HepG2 (cell line): Measurements from ENCODE around the gene NKX2-3. TPM values are rescaled to one million over a fixed set of nuclear protein-coding genes. Genes with fewer than 3 reads are reported as not detected.

Source experiments
- ATAC-seq: fragments of 200-7000 bp; cut with Tn5 transposase; 3 replicates; pipeline ENCODE4 v1.9.1; 2020; ENCODE audit warnings: mild to moderate bottlenecking, moderate library complexity
- BruUV-seq: library from RNA; stranded (reverse); fragments of 400-500 nt; replicated peaks from 2 replicates; lab custom pipeline; 2021; lab: Mats Ljungman, UMichigan
- CTCF ChIA-PET: fragments of 300-600 bp; formaldehyde crosslinking; extraction: SDS; loops from one replicate; lab custom pipeline; 2021; ENCODE audit warnings: low total read pairs, inconsistent platforms, low intra/inter-chr PET ratio; lab: Yijun Ruan, JAX
- POLR2A ChIA-PET: fragments of 350-600 bp; sonication (Branson Sonifier 250); formaldehyde crosslinking; loops from one replicate; lab custom pipeline; 2020; ENCODE audit warnings: antibody characterized with exemption, inconsistent platforms; lab: Yijun Ruan, JAX
- DNase-seq: peaks from one replicate; pipeline ENCODE4 v3.0.0-alpha.2; 2015; ENCODE audit warnings: low spot score
- FAIRE-seq: peaks from 3 replicates; lab custom pipeline; 2011; peaks lifted over from hg19 to GRCh38; lab: Jason Lieb, UNC
- H2AFZ ChIP-seq: one replicate; pipeline ENCODE4 v1.6.1; 2011; ENCODE audit warnings: low read length, inconsistent platforms
- H3K27ac ChIP-seq: fragments of 300-600 bp; 3 replicates; pipeline ENCODE4 v1.8.0; 2011; ENCODE audit warnings: mixed run types, mild to moderate bottlenecking, mixed read lengths, low read length, inconsistent platforms; ENCODE audit not compliant: insufficient read depth; ENCODE audit errors: extremely low read length
- H3K27me3 ChIP-seq, 2 experiments: fragments of 200-600 bp in 1 of 2; 2 replicates in 1 of 2; 3 replicates in 1 of 2; pipeline versions ENCODE4 v1.6.0 to v1.8.0; 2011; ENCODE audit warnings: low read length in 2 of 2, mild to moderate bottlenecking in 2 of 2, moderate library complexity in 2 of 2, inconsistent platforms in 1 of 2; ENCODE audit not compliant: insufficient read depth in 2 of 2, control insufficient read depth in 1 of 2
- H3K36me3 ChIP-seq, 2 experiments: fragments of 200-600 bp in 1 of 2; replicated peaks in 1 of 2; 2 replicates in 1 of 2; 3 replicates in 1 of 2; pipeline versions ENCODE4 v1.5.1 to v1.8.0; 2011; ENCODE audit warnings: low read length in 2 of 2, inconsistent platforms in 1 of 2; ENCODE audit not compliant: insufficient read depth in 2 of 2, control insufficient read depth in 1 of 2
- H3K4me1 ChIP-seq: 2 replicates; pipeline ENCODE4 v1.5.1; 2012; ENCODE audit warnings: low read length, inconsistent platforms; ENCODE audit not compliant: insufficient read depth
- H3K4me2 ChIP-seq: 2 replicates; pipeline ENCODE4 v1.6.0; 2011; ENCODE audit warnings: low read depth, low read length, inconsistent platforms
- H3K4me3 ChIP-seq, 3 experiments: fragments of 200-600 bp in 1 of 3; sonication (generic), shearing (Covaris generic) in 1 of 3; replicated peaks in 1 of 3; 2 replicates each; pipeline ENCODE4 v1.5.1; 2011 to 2016; ENCODE audit warnings: low read length in 3 of 3, inconsistent platforms in 2 of 3, low read depth in 2 of 3, mild to moderate bottlenecking in 2 of 3, control low read depth in 1 of 3, mixed read lengths in 1 of 3; ENCODE audit not compliant: insufficient read depth in 1 of 3
- H3K79me2 ChIP-seq: one replicate; pipeline ENCODE4 v1.6.1; 2011; ENCODE audit warnings: low read length, inconsistent platforms; ENCODE audit not compliant: insufficient read depth
- H3K9ac ChIP-seq: 2 replicates; pipeline ENCODE4 v1.6.0; 2011; ENCODE audit warnings: mild to moderate bottlenecking, low read depth, low read length, inconsistent platforms; ENCODE audit not compliant: insufficient read depth
- H3K9me3 ChIP-seq: 2 replicates; pipeline ENCODE4 v1.5.1; 2012; ENCODE audit warnings: mild to moderate bottlenecking, low read length
- H4K20me1 ChIP-seq: 2 replicates; pipeline ENCODE4 v1.6.0; 2011; ENCODE audit warnings: inconsistent platforms, mild to moderate bottlenecking, low read length, moderate library complexity; ENCODE audit not compliant: insufficient read depth
- CC2D1A ChIP-seq: sonication (generic); formaldehyde crosslinking; IDR thresholded peaks from 2 replicates; pipeline ENCODE4 v1.8.1; 2023; ENCODE audit warnings: mild to moderate bottlenecking, missing genetic modification reagents
- CEBPB ChIP-seq: IDR thresholded peaks from 2 replicates; pipeline ENCODE4 v1.6.1; 2011; ENCODE audit warnings: low read depth, low read length, improper control_type of control experiment, borderline replicate concordance
- DPF2 ChIP-seq: sonication (generic); formaldehyde crosslinking; IDR thresholded peaks from 2 replicates; pipeline ENCODE4 v1.4.0; 2020; ENCODE audit warnings: mild to moderate bottlenecking, low read depth, missing genetic modification reagents, borderline replicate concordance
- KDM1A ChIP-seq: IDR thresholded peaks from 2 replicates; pipeline ENCODE4 v1.6.1; 2016; ENCODE audit warnings: missing compliant biosample characterization
- RBFOX2 ChIP-seq: fragments of 200-400 bp; formaldehyde crosslinking; IDR thresholded peaks from 2 replicates; pipeline ENCODE4 v1.6.1; 2017; ENCODE audit warnings: low read depth, mild to moderate bottlenecking, low read length
- SYNCRIP ChIP-seq: fragments of 200-400 bp; formaldehyde crosslinking; IDR thresholded peaks from 2 replicates; pipeline ENCODE4 v1.6.1; 2018; ENCODE audit warnings: mild to moderate bottlenecking, low read depth, low read length; ENCODE audit not compliant: insufficient read depth
- ZBTB33 ChIP-seq: sonication (generic); formaldehyde crosslinking; IDR thresholded peaks from 2 replicates; pipeline ENCODE4 v1.4.0; 2020; ENCODE audit warnings: missing genetic modification reagents
- ZFX ChIP-seq: sonication (generic); formaldehyde crosslinking; IDR thresholded peaks from 2 replicates; pipeline ENCODE4 v1.4.0; 2020; ENCODE audit warnings: mild to moderate bottlenecking, low read depth, missing genetic modification reagents, moderate library complexity
- ZNF235 ChIP-seq: sonication (generic); formaldehyde crosslinking; IDR thresholded peaks from 2 replicates; pipeline ENCODE4 v1.8.1; 2023; ENCODE audit warnings: mild to moderate bottlenecking, missing genetic modification reagents, borderline replicate concordance
- ZNF563 ChIP-seq: sonication (generic); formaldehyde crosslinking; IDR thresholded peaks from 2 replicates; pipeline ENCODE4 v1.8.0; 2022; ENCODE audit warnings: mild to moderate bottlenecking, moderate library complexity, missing genetic modification reagents
- ZNF773 ChIP-seq: sonication (generic); formaldehyde crosslinking; IDR thresholded peaks from 2 replicates; pipeline ENCODE4 v1.4.0; 2020; ENCODE audit warnings: missing genetic modification reagents, borderline replicate concordance
- WGBS: methylation state at CpG from one replicate; pipeline ENCODE4 v1.1.6; 2017; ENCODE audit warnings: low lambda C conversion rate; 5-methylcytosine and 5-hydroxymethylcytosine counted together
- in situ Hi-C: cut with HindIII; loops from 2 replicates; pipeline ENCODE4 v1.10.0; 2017; ENCODE audit warnings: low pct_unique_long_range_greater_than_20kb; ENCODE audit not compliant: extremely low pct_ligation_motif_present
- intact Hi-C: fragments of 100-400 bp; cut with micrococcal nuclease; formaldehyde crosslinking; loops from one replicate; pipeline ENCODE4 v1.10.0; 2022; ENCODE audit not compliant: unreplicated experiment
- polyA plus RNA-seq, 8 experiments: library from polyadenylated mRNA; depleted of rRNA in 3 of 8; stranded (reverse) in 7 of 8; unstranded in 1 of 8; fragments of >200 nt; fragmentation: Illumina TruSeq in 4 of 8; extraction: Trizol in 4 of 8; gene quantifications; 2 replicates each; pipeline versions ENCODE4 v1.2.1 to v1.2.3, GENCODE V29; 2011 to 2016; ENCODE audit warnings: low read depth in 4 of 8, missing spikeins in 1 of 8, mixed read lengths in 1 of 8; ENCODE audit not compliant: insufficient read depth in 1 of 8
- total RNA-seq, 5 experiments: library from RNA; depleted of rRNA; stranded (reverse); fragments of >200 nt; fragmentation: Illumina TruSeq; extraction: Trizol; gene quantifications; 2 replicates each; pipeline ENCODE4 v1.2.3, GENCODE V29; 2016; ENCODE audit warnings: low read depth in 1 of 5
- TF ChIP-seq, protein P1 (sequence below): sonication (generic); formaldehyde crosslinking; IDR thresholded peaks from 2 replicates; pipeline ENCODE4 v1.4.0; 2020; ENCODE audit warnings: missing genetic modification reagents, borderline replicate concordance
- TF ChIP-seq, protein P2 (sequence below): sonication (generic); formaldehyde crosslinking; IDR thresholded peaks from 2 replicates; pipeline ENCODE4 v1.4.0; 2020; ENCODE audit warnings: missing genetic modification reagents

The NKX2-3 gene
- total and polyA plus RNA-seq, 2 of the 13 experiments (the other 11 are each of a cell fraction or from before 2014, with no cell fraction given): not detected

- Histone ChIP-seq H3K36me3 (no peaks in the 10 kb centered on the region), H3K4me3 (no peak overlapping the region), H3K9me3 (no peaks in the 10 kb centered on the region), H3K4me2 (no peak overlapping the region), H3K79me2 (no peaks in the 10 kb centered on the region), H3K4me1 (no peaks in the 10 kb centered on the region), H2AFZ (no peak overlapping the region), H3K9ac (no peak overlapping the region), H3K27me3 (peaks cover 18 to 90% of the 10 kb centered on the region in 2 experiments), H3K27ac (no peak overlapping the region), H4K20me1 (0 out of 2 replicates have a peak, but pooled peaks cover 2% of the 10 kb centered on the region)
- ATAC-seq (no peak), FAIRE-seq (no peak), DNase-seq (no peak)
- TF ChIP-seq ZNF773 (no peak), ZBTB33 (CRISPR knock-in tag) (no peak), CC2D1A (CRISPR knock-in tag) (no peak), ZNF563 (CRISPR knock-in tag) (no peak), SYNCRIP (no peak), ZNF235 (CRISPR knock-in tag) (no peak), KDM1A (CRISPR knock-in tag) (no peak), DPF2 (CRISPR knock-in tag) (no peak), ZFX (CRISPR knock-in tag) (no peak), RBFOX2 (no peak), CEBPB (no peak)
- TF ChIP-seq, protein P1, sequence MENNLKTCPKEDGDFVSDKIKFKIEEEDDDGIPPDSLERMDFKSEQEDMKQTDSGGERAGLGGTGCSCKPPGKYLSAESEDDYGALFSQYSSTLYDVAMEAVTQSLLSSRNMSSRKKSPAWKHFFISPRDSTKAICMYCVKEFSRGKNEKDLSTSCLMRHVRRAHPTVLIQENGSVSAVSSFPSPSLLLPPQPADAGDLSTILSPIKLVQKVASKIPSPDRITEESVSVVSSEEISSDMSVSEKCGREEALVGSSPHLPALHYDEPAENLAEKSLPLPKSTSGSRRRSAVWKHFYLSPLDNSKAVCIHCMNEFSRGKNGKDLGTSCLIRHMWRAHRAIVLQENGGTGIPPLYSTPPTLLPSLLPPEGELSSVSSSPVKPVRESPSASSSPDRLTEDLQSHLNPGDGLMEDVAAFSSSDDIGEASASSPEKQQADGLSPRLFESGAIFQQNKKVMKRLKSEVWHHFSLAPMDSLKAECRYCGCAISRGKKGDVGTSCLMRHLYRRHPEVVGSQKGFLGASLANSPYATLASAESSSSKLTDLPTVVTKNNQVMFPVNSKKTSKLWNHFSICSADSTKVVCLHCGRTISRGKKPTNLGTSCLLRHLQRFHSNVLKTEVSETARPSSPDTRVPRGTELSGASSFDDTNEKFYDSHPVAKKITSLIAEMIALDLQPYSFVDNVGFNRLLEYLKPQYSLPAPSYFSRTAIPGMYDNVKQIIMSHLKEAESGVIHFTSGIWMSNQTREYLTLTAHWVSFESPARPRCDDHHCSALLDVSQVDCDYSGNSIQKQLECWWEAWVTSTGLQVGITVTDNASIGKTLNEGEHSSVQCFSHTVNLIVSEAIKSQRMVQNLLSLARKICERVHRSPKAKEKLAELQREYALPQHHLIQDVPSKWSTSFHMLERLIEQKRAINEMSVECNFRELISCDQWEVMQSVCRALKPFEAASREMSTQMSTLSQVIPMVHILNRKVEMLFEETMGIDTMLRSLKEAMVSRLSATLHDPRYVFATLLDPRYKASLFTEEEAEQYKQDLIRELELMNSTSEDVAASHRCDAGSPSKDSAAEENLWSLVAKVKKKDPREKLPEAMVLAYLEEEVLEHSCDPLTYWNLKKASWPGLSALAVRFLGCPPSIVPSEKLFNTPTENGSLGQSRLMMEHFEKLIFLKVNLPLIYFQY: no peak
- TF ChIP-seq, protein P2, sequence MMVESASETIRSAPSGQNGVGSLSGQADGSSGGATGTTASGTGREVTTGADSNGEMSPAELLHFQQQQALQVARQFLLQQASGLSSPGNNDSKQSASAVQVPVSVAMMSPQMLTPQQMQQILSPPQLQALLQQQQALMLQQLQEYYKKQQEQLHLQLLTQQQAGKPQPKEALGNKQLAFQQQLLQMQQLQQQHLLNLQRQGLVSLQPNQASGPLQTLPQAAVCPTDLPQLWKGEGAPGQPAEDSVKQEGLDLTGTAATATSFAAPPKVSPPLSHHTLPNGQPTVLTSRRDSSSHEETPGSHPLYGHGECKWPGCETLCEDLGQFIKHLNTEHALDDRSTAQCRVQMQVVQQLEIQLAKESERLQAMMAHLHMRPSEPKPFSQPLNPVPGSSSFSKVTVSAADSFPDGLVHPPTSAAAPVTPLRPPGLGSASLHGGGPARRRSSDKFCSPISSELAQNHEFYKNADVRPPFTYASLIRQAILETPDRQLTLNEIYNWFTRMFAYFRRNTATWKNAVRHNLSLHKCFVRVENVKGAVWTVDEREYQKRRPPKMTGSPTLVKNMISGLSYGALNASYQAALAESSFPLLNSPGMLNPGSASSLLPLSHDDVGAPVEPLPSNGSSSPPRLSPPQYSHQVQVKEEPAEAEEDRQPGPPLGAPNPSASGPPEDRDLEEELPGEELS (CRISPR knock-in tag): no peak
- ChIA-PET POLR2A (no interaction called here), CTCF (no interaction called here)
- 51% methylated on average over 36 of the region's 46 CpGs for WGBS
- no TSS peak for BruUV-seq
- in situ Hi-C loops: no loop called here
- intact Hi-C loops: no loop called here
Measured at GRCh38 chr10:99530108-99531025, 2.4 kb upstream of the NKX2-3 start.
